GM18502 (cell line): ENCODE data around the gene IGBP1.
"Not testable (repeated sequence)": the region's sequence is repeated elsewhere in the genome, so short reads cannot be mapped to it uniquely, and the experiment has no call there.

Experiments used
- ATAC-seq: cut with Tn5 transposase; IDR thresholded peaks from one replicate; pipeline ENCODE4 v1.9.1; 2021; ENCODE audit warnings: mild to moderate bottlenecking; ENCODE audit not compliant: unreplicated experiment, poor library complexity

Gene IGBP1

GRCh38 chrX:70166601-70167590 is 33.6 kb downstream of the IGBP1 start:
- ATAC-seq: no peak

- no peak for ATAC-seq
These were observed 35.3 kb downstream of the IGBP1 start for GRCh38 chrX:70168238-70169188.

GRCh38 chrX:70169281-70169680 is 36.0 kb downstream of the IGBP1 start:
- ATAC-seq: no peak

- ATAC-seq: no peak
These were observed 38.4 kb downstream of the IGBP1 start for GRCh38 chrX:70171624-70172023.

- ATAC-seq: no peak
These were observed 39.0 kb downstream of the IGBP1 start for GRCh38 chrX:70172221-70172620.

GRCh38 chrX:70172964-70173363 is 39.7 kb downstream of the IGBP1 start:
- no peak for ATAC-seq

GRCh38 chrX:70174754-70175153 is 41.5 kb downstream of the IGBP1 start:
- ATAC-seq: no peak

- no peak for ATAC-seq
These were observed 42.1 kb downstream of the IGBP1 start for GRCh38 chrX:70175338-70175737.

GRCh38 chrX:70176938-70177533 is 43.8 kb downstream of the IGBP1 start, which contains the start of gene DGAT2L6:
Gene DGAT2L6, plus strand, starts transcription at chrX:70177483. Its CDS starts 100 bp downstream, at chrX:70177583.
- ATAC-seq: peak; percentile 77

- ATAC-seq: no peak
These were observed 49.8 kb downstream of the IGBP1 start for GRCh38 chrX:70183091-70183490.

GRCh38 chrX:70190225-70190624 is 57.0 kb downstream of the IGBP1 start:
- ATAC-seq: no peak

GRCh38 chrX:70196961-70197720 is 63.9 kb downstream of the IGBP1 start:
- ATAC-seq: peak; percentile 86

GRCh38 chrX:70201732-70202131 is 68.5 kb downstream of the IGBP1 start:
- no peak for ATAC-seq

- ATAC-seq: no peak
These were observed 75.2 kb downstream of the IGBP1 start for GRCh38 chrX:70208479-70208878.

GRCh38 chrX:70209570-70209969 is 76.3 kb downstream of the IGBP1 start:
- ATAC-seq: not testable (repeated sequence)
